ENCODE measurements around the gene FUT3. TPM values are rescaled to one million over a fixed set of nuclear protein-coding genes. Genes with fewer than 3 reads are reported as not detected.

Gene FUT3
- total and polyA plus RNA-seq, 8 donors: 1.1 to 119 (median 7.8) TPM

DNA sequence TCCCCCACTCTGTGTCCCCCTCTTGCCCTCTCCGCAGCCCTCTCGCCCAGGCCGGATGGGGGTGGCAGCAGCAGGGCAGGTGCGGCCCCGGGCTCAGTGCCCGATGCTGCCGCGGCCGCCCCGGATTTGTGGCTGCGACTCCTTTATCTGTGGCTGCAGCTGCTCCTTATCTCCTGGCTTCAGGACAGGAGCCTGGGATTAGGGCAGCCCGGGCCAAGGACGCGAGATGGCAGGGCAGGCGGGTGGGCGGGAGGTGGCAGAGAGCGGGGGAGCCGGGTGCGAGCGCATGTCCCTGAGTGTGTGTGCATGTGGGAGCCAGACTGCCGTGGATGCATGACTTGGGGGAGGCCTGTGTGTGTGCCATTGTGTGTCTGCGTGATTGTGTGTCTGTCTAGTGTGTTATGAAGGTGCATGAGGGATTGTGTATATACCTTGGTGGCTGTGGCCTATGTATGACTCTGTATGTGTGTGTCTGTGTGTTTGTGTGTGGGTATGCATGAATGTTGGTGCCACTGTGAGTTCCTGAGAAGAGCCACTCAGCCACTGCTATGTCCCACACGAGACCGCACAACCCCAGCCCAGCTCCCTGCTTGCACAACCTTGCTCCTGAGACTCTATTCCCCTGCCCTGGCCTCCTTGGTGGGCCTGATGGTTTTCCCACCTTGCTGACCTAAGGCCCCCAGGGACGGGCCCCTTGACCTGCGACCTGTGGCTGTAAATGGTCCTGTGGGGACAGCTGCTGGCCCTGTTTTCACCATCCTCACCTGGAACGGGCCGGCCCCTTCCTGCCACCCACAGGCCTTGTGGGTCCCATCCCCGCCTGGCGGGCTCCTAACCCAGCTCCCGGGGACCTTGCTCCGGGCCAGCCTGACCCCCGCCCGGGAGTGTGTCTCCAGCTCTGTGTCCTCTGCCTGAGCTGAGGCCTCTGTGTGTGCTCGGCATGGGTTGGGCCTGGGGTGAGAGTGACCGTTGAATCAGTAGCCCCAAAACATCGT is 51.7 kb downstream of the FUT3 start:
- Histone ChIP-seq H3K36me3 (no peaks in the 10 kb centered on the region), H3K27me3 (peaks cover 0 to 60% (median 24%) of the 10 kb centered on the region in 3 donors), H3K27ac (peak overlapping the region; percentile 21 to 83 (median 60)), H3K9me3 (no peaks in the 10 kb centered on the region), H3K4me3 (no peak overlapping the region), H3K4me1 (peaks cover 44 to 60% (median 58%) of the 10 kb centered on the region in 4 donors)
- intact Hi-C loops (cut with DNase I; ENCODE audit: low total_unique reads): loop anchor here (10.0 kb wide), 1 partner anchor 95 kb away; no protein-coding TSS in a partner anchor
- DNase-seq: peak; percentile 64 to 80
- TF ChIP-seq EP300 (IDR thresholded peaks at IDR 0.05) (no peak), POLR2A (IDR thresholded peaks at IDR 0.05) (no peak), POLR2AphosphoS5 (IDR thresholded peaks at IDR 0.05) (peak in 2 of 3 donors; percentile 16 to 40)
- TF ChIP-seq, protein P1, sequence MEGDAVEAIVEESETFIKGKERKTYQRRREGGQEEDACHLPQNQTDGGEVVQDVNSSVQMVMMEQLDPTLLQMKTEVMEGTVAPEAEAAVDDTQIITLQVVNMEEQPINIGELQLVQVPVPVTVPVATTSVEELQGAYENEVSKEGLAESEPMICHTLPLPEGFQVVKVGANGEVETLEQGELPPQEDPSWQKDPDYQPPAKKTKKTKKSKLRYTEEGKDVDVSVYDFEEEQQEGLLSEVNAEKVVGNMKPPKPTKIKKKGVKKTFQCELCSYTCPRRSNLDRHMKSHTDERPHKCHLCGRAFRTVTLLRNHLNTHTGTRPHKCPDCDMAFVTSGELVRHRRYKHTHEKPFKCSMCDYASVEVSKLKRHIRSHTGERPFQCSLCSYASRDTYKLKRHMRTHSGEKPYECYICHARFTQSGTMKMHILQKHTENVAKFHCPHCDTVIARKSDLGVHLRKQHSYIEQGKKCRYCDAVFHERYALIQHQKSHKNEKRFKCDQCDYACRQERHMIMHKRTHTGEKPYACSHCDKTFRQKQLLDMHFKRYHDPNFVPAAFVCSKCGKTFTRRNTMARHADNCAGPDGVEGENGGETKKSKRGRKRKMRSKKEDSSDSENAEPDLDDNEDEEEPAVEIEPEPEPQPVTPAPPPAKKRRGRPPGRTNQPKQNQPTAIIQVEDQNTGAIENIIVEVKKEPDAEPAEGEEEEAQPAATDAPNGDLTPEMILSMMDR (IDR thresholded peaks at IDR 0.05): no peak
- 38 to 49% (median 41%) methylated on average over 28 to 37 of the region's 37 CpGs for WGBS, 5 donors

DNA sequence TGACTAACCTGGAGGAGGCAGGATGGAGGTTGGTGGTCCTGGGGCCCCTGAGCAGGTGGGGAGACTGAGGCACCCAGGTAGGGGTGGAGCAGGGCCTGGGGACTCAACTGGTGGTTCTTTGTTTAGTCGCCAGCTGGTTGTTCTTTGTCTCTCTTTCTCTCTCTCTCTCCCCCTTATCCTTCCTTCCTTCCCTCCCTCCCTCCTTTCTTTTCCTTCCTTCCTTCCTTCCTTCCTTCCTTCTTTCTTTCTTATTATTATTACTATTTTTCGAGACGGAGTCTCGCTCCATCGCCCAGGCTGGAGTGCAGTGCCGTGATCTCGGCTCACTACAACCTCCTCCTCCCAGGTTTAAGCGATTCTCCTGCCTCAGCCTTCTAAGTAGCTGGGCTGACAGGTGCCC is 53.0 kb downstream of the FUT3 start:
- WGBS, 5 donors: 79 to 94% (median 90%) methylated on average over 8 of the region's 8 CpGs
- peaks cover 0 to 47% (median 13%) of the 10 kb centered on the region in 3 donors for H3K27me3 ChIP-seq
- DNase-seq: no peak
- no peaks in the 10 kb centered on the region for H3K9me3 ChIP-seq
- TF ChIP-seq, protein P1 (IDR thresholded peaks at IDR 0.05): no peak
- no peak for TF ChIP-seq POLR2AphosphoS5 (IDR thresholded peaks at IDR 0.05)
- no peak for TF ChIP-seq POLR2A (IDR thresholded peaks at IDR 0.05)
- no peak overlapping the region for H3K4me3 ChIP-seq
- no peaks in the 10 kb centered on the region for H3K36me3 ChIP-seq
- intact Hi-C loops (cut with DNase I; ENCODE audit: low total_unique reads): no loop called here
- peaks cover 35 to 51% (median 45%) of the 10 kb centered on the region in 4 donors for H3K4me1 ChIP-seq
- peak overlapping the region in 3 of 5 donors; percentile 56 to 83 (median 74) for H3K27ac ChIP-seq

DNA sequence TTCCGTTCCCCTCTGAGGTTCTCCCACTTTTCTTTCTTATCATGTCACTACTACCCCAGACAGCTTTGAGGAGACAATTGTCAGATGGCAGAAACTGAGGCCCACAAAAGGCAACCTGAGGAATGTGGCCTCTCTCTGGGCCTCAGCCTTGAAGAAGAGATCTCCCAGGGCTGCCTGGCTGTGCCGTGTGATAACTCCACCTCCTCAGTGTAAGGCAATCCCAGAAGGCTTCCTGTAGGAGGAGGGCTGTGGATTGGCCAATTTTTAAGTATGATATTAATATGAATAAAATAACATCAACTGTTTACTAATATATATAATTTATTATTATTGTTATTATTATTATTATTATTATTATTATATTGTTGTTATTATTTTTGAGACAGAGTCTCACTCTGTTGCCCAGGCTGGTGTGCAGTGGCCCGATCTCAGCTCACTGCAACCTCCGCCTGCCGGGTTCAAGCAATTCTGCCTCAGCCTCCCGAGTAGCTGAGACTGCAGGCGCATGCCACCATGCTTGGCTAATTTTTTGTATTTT is 55.8 kb downstream of the FUT3 start:
- H3K4me3 ChIP-seq: no peak overlapping the region
- H3K27ac ChIP-seq: no peak overlapping the region
- no peaks in the 10 kb centered on the region for H3K9me3 ChIP-seq
- H3K27me3 ChIP-seq: peaks cover 0 to 19% (median 5%) of the 10 kb centered on the region in 3 donors
- H3K36me3 ChIP-seq: no peaks in the 10 kb centered on the region
- H3K4me1 ChIP-seq: peaks cover 18 to 32% (median 22%) of the 10 kb centered on the region in 4 donors
- TF ChIP-seq, protein P1 (IDR thresholded peaks at IDR 0.05): no peak
- TF ChIP-seq POLR2A (IDR thresholded peaks at IDR 0.05): no peak
- TF ChIP-seq POLR2AphosphoS5 (IDR thresholded peaks at IDR 0.05): no peak
- no peak for TF ChIP-seq EP300 (IDR thresholded peaks at IDR 0.05)
- WGBS, 5 donors: 84 to 94% (median 92%) methylated on average over 7 of the region's 7 CpGs
- DNase-seq: no peak
- intact Hi-C loops (cut with DNase I; ENCODE audit: low total_unique reads): no loop called here

DNA sequence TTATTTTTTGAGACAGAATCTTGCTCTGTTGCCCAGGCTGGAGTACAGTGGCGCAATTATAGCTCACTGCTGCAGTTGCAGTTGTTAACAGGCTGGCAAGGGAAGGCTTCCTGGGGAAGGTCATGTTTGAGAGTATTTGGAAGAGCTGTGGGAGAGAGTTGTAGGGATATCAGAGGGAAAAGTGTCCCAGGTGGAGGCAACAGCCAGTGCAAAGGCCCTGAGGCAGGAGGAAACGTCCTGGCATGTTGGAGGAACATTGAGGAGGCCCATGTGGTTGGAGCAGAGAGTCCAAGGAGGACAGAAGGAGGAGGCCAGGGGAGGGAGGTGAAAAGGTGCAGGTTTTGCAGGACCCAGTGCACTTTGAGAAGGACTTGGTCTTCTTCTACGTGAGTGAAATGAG is 58.1 kb downstream of the FUT3 start:
- no peak for DNase-seq
- Histone ChIP-seq H3K27me3 (no peaks in the 10 kb centered on the region), H3K9me3 (no peaks in the 10 kb centered on the region), H3K4me3 (no peak overlapping the region), H3K36me3 (peaks cover 18 to 20% (median 20%) of the 10 kb centered on the region in 4 donors), H3K27ac (no peak overlapping the region), H3K4me1 (peaks cover 7 to 23% (median 13%) of the 10 kb centered on the region in 4 donors)
- 84 to 91% (median 90%) methylated on average over 3 of the region's 3 CpGs for WGBS, 5 donors
- intact Hi-C loops (cut with DNase I; ENCODE audit: low total_unique reads): no loop called here
- TF ChIP-seq, protein P1 (IDR thresholded peaks at IDR 0.05): no peak
- TF ChIP-seq POLR2AphosphoS5 (IDR thresholded peaks at IDR 0.05): no peak
- no peak for TF ChIP-seq EP300 (IDR thresholded peaks at IDR 0.05)
- TF ChIP-seq POLR2A (IDR thresholded peaks at IDR 0.05): no peak

All from stomach (tissue), 9 donors.